Choroid plexus epithelial cell (primary cell): ENCODE measurements around the gene PACS1.
A peak's percentile ranks its signal among the peaks of the same experiment; 100 is the strongest.
"Not testable (repeated sequence)": the region's sequence is repeated elsewhere in the genome, so short reads cannot be mapped to it uniquely, and the experiment has no call there.

Experiments
- DNase-seq: peaks from one replicate; pipeline ENCODE4 v3.0.0-alpha.2; 2010; ENCODE audit warnings: low read depth
- H3K4me3 ChIP-seq: 2 replicates; pipeline ENCODE4 v1.5.1; 2011; ENCODE audit warnings: low read depth, mild to moderate bottlenecking, control low read depth, low read length, moderate library complexity
- TF ChIP-seq, protein P1 (sequence below): conservative IDR thresholded peaks from 2 replicates; pipeline ENCODE4 v1.5.1; 2011; ENCODE audit warnings: low read depth, mild to moderate bottlenecking, control low read depth, inconsistent platforms, low read length, moderate library complexity

The PACS1 gene

DNA sequence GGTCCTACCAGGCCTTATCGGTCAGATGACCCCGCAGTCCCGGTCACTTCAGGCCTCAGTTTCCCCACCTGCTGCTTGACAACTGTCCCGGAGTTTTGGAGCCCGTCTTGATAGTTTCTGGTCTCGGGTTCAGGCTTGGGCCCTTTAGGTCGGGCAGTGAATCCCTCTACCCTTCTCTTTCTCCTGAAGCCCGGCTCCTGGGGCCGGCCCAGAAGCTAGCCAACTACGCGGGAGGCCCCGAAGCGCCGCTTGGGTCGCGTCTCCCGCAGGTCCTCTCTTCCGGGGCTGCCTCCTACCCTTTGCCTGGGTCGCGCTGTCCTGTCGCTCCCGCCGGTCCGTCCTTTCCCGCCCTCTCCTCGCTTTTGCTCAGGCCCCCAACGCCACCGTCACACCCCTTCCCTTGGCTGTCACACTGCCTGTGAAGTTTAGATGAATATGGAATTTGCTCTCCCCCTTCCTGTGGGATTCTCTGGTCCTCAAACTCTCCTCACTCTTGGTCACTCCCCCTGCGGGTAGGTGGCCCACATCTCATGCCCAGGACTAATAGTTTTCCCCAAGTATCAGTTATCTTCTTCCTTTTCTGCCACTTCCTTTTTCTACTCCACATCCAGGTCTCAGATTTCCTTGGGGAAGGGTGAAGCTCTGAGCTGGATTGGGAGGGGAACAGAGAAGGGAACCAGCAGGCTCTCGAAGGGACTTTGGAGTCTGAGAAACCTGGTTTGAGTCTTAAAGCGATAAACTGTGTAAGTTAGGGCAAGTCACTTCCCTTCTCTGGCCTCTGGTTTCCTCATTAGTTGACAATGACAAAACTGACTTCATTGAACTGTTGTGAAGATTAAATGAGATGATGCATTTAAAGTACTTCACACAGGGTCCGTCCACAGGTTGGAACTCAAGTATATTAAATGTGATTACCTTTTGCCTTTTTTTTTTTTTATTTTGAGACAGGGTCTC lies 199.2 kb downstream of the PACS1 start:
- DNase-seq: peak; percentile 46
- H3K4me3 ChIP-seq: peak overlapping the region; percentile 93
- TF ChIP-seq, protein P1, sequence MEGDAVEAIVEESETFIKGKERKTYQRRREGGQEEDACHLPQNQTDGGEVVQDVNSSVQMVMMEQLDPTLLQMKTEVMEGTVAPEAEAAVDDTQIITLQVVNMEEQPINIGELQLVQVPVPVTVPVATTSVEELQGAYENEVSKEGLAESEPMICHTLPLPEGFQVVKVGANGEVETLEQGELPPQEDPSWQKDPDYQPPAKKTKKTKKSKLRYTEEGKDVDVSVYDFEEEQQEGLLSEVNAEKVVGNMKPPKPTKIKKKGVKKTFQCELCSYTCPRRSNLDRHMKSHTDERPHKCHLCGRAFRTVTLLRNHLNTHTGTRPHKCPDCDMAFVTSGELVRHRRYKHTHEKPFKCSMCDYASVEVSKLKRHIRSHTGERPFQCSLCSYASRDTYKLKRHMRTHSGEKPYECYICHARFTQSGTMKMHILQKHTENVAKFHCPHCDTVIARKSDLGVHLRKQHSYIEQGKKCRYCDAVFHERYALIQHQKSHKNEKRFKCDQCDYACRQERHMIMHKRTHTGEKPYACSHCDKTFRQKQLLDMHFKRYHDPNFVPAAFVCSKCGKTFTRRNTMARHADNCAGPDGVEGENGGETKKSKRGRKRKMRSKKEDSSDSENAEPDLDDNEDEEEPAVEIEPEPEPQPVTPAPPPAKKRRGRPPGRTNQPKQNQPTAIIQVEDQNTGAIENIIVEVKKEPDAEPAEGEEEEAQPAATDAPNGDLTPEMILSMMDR: peak; percentile 45

DNA sequence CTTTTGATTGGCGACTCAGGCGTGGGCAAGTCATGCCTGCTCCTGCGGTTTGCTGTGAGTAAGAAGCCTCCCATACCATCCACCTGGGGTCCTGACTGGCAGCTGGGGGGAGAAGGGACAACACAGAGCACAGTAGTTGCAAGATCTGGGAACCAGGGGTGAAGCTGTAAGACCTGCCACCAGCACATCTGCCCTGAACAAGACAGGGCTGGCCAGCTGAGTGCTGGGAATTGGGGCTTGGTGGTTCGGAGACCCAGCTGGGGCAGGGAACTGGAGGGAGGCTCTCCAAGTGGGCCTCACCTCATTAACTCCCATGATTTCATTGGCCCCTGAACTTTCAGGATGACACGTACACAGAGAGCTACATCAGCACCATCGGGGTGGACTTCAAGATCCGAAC lies 201.7 kb downstream of the PACS1 start:
- TF ChIP-seq, protein P1: no peak
- DNase-seq: no peak
- H3K4me3 ChIP-seq: no peak overlapping the region

DNA sequence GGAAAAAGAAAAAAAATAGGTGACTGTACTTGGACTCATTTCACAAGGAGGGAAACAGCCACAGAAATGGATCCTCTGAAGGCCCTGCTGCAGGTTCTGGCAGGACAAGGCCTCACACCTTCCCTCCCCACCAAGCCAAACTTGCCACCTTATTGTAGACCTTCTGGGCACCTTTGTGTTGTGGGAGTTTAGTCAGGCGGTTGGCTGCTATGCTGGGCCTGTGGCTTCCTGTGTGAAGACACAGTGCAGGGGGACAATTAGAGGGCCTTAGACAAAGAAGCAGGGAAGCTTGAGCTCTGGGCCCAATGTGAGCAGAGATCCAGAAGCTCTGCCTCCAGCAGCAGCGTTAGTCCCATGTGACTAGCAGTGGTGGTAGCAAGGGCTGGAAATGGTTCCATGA lies 202.5 kb downstream of the PACS1 start:
- TF ChIP-seq, protein P1: no peak
- no peak for DNase-seq
- H3K4me3 ChIP-seq: no peak overlapping the region

DNA sequence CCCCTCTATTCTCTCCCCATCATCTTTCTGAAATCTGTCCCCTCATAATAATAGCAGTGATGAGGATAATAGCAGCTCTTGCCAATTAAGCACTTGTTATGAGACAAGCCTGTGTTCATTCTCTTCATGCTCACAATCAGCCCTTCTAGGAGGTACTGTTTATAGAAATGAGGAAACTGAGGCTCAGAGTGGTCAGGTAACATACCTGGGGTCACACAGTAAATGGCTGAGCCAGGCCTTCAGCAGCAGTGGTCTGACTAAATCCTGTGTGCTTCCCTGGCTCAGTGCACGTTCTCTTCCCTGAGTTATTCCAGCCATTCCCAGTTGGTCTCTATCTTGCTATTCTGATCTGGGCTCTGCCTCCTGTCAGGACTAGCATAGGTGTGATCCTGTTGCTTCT lies 204.1 kb downstream of the PACS1 start:
- DNase-seq: no peak
- no peak overlapping the region for H3K4me3 ChIP-seq
- TF ChIP-seq, protein P1: no peak

DNA sequence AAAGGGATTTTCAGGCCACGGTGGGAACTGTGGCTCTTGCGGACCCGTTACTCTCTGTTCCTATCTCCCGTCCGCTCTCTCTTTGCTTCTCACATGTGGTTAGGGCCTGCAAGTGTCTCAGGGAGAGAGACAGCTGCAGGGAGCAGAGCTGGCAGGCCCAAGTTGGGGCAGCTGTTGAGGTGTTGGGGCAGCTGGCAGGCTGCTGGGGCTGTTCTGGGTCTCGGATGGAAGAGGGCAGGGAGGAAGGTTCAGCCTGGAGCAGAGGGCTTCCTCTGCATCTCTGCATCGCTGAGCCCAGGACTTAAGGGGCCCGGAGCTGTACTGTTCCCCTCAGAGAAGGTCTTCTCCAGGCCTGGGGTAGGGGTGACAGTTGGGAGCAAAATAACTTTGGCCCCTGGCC lies 205.3 kb downstream of the PACS1 start:
- DNase-seq: no peak
- H3K4me3 ChIP-seq: no peak overlapping the region
- TF ChIP-seq, protein P1: no peak

DNA sequence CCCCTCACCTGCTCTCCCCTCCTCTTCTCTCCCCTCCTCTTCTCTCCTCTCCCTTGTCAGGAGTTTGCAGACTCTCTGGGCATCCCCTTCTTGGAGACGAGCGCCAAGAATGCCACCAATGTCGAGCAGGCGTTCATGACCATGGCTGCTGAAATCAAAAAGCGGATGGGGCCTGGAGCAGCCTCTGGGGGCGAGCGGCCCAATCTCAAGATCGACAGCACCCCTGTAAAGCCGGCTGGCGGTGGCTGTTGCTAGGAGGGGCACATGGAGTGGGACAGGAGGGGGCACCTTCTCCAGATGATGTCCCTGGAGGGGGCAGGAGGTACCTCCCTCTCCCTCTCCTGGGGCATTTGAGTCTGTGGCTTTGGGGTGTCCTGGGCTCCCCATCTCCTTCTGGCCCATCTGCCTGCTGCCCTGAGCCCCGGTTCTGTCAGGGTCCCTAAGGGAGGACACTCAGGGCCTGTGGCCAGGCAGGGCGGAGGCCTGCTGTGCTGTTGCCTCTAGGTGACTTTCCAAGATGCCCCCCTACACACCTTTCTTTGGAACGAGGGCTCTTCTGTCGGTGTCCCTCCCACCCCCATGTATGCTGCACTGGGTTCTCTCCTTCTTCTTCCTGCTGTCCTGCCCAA lies 206.0 kb downstream of the PACS1 start:
- DNase-seq: no peak
- TF ChIP-seq, protein P1: no peak
- H3K4me3 ChIP-seq: no peak overlapping the region

DNA sequence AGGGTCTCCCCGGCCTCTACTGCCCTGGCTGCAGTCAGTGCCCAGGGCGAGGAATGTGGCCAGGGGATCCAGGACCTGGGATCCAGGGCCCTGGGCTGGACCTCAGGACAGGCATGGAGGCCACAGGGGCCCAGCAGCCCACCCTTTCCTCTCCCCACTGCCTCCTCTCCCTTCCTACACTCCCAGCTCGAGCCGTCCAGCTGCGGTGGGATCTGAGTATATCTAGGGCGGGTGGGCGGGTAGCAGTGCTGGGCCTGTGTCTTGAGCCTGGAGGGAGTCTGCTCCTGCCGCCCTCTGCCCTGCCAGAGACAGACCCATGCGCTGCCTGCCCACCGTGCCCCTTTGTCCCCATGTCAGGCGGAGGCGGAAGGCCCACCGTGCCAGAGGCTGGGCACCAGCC lies 206.5 kb downstream of the PACS1 start:
- not testable (repeated sequence) for H3K4me3 ChIP-seq

DNA sequence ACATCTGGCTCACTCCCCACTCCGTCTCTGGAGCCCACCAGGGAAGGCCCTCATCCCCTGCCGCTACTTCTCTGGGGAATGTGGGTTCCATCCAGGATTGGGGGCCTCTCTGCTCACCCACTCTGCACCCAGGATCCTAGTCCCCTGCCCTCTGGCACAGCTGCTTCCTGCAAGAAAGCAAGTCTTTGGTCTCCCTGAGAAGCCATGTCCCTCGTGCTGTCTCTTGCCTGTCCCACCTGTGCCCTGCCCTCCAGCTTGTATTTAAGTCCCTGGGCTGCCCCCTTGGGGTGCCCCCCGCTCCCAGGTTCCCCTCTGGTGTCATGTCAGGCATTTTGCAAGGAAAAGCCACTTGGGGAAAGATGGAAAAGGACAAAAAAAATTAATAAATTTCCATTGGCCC lies 207.0 kb downstream of the PACS1 start:
- not testable (repeated sequence) for H3K4me3 ChIP-seq, DNase-seq

More for the DNA sequence above, 206.5 kb downstream of the PACS1 start:
- not testable (repeated sequence) for DNase-seq
